ENCODE measurements around the gene DAPP1.

The DAPP1 gene

GRCh38 chr4:99894161-99894997, 77.8 kb downstream of the DAPP1 start, which contains the start of gene LAMTOR3:
Gene LAMTOR3, minus strand, starts transcription at chr4:99894427. Its CDS starts 464 bp downstream, at chr4:99893963.
- DNase-seq = peak; percentile 16 to 93 (median 83)

- peak in 3 of 56 donors; percentile 0 to 32 (median 1) for DNase-seq
Measured at GRCh38 chr4:99894998-99895397, 78.4 kb downstream of the DAPP1 start.

GRCh38 chr4:99915449-99915848, 98.8 kb downstream of the DAPP1 start:
- no peak for DNase-seq

- DNase-seq = no peak
Measured at GRCh38 chr4:99917575-99917974, 100.9 kb downstream of the DAPP1 start.

GRCh38 chr4:99918656-99919055, 102.0 kb downstream of the DAPP1 start:
- DNase-seq = no peak
